ENCODE results near the gene PTPRR.

The PTPRR gene

DNA sequence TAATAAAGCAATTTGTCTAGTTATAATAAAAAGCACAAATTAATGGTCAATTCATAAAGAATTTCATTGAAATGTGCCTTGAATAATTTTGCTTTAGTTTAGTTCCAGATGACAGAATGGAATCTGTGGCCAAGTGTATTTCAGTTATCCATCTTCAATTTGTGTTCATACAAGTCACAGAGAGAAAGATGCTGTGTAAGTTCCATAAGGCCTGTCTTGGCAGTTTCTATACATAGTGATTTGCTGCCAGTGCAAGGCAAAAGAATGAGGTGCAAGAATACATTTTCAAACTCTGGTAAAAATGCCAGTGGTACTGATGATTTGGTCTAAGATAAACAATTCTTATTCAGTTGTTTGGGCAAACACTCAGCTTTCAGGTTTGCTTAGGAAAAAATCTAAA, 149.0 kb downstream of the PTPRR start:
- no peak for TF ChIP-seq CTCF (IDR thresholded peaks at IDR 0.05; ENCODE audit: low read depth, low read length, missing control alignments)

DNA sequence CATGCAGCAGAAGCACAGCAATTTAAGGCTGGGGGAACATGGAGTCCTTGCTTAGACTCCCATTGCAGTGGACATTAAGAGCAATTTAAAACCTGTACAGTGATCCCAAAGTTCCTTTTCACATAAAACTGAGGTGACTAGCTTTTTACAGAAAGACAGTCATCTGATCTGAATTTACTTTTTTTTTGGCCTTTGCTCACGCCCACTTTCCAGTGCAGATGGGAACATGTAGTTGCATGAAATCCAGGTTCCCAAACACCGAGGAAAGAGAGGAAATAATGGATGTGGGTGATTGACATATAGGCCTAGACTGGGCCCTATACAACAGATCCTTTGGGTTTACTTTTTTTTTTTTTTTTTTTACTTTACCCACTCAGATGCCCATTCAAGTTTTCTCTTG, 156.9 kb downstream of the PTPRR start:
- no peak for DNase-seq (ENCODE audit: extremely low read depth, low read depth)
- H3K4me3 ChIP-seq (replicated peaks; ENCODE audit: low read depth, low read length): no peak overlapping the region
- no peak for TF ChIP-seq CTCF (IDR thresholded peaks at IDR 0.05; ENCODE audit: low read depth, low read length, missing control alignments)

More for the DNA sequence above, 149.0 kb downstream of the PTPRR start:
- no peak for DNase-seq (ENCODE audit: extremely low read depth, low read depth)
- no peak overlapping the region for H3K4me3 ChIP-seq (replicated peaks; ENCODE audit: low read depth, low read length)

- no peak for DNase-seq (ENCODE audit: extremely low read depth, low read depth)
- no peak overlapping the region for H3K4me3 ChIP-seq (replicated peaks; ENCODE audit: low read depth, low read length)
- TF ChIP-seq CTCF (IDR thresholded peaks at IDR 0.05; ENCODE audit: low read depth, low read length, missing control alignments): no peak
Observed at GRCh38 chr12:70762000-70762399, 158.5 kb downstream of the PTPRR start.

- no peak for DNase-seq (ENCODE audit: extremely low read depth, low read depth)
- H3K4me3 ChIP-seq (replicated peaks; ENCODE audit: low read depth, low read length): no peak overlapping the region
- no peak for TF ChIP-seq CTCF (IDR thresholded peaks at IDR 0.05; ENCODE audit: low read depth, low read length, missing control alignments)
Observed at GRCh38 chr12:70759161-70759918, 161.2 kb downstream of the PTPRR start.

DNA sequence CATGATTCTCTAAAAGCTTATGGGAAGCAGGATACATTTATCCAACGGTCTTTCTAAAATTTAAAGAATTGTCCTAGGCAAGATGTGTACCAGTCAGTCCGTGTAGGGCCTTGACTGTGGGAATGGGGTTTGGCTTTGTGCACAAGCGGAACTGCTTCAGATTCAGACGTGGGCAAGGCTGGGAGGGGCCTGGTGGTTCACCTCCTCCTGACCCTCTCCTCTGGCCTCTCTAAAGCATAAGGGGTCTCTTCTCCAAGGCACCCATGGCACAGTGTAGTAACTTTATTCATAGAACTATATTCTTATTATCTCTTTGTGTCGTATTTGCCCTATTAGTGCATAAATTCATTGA, 162.1 kb downstream of the PTPRR start:
- DNase-seq (ENCODE audit: extremely low read depth, low read depth): no peak
- TF ChIP-seq CTCF (IDR thresholded peaks at IDR 0.05; ENCODE audit: low read depth, low read length, missing control alignments): no peak
- no peak overlapping the region for H3K4me3 ChIP-seq (replicated peaks; ENCODE audit: low read depth, low read length)

DNA sequence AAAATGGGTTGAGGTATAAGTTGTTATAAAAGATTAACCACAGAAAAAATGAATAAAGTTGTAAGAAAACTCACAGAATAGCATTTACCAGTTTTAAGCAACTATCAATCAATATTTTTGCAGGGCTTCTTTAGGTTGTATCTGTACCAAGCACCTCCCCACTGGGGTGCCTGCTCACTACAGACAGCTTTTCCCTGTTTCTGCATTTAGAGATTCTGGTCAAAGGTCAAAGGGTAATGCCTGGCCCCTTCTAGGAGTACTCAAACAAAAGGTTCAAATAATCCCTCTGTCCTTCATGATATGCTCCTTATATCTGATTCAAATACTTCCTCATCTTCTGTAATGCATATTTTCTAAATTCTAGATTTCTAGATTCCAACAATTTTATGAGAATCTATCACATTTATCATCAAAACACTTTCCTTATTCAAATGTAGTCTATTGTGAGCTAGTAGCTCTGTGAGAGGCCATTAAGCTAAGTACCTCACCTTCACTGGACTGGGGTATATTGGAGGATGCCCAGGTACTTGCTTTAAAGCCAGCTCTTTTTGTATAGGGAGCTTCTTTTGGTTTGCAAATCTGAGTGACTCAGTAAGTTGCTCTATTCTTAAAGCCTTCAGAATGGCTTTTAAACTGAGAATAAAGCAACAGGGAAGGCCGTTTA, 162.6 kb downstream of the PTPRR start:
- TF ChIP-seq CTCF (IDR thresholded peaks at IDR 0.05; ENCODE audit: low read depth, low read length, missing control alignments): no peak
- DNase-seq (ENCODE audit: extremely low read depth, low read depth): no peak
- no peak overlapping the region for H3K4me3 ChIP-seq (replicated peaks; ENCODE audit: low read depth, low read length)
